Aorta (tissue), 5 donors: ENCODE results near the gene SLC6A18. TPM values are rescaled to one million over a fixed set of nuclear protein-coding genes. Genes with fewer than 3 reads are reported as not detected.

Experiments used
- ATAC-seq: fragments of 200-7000 bp; cut with Tn5 transposase; one replicate; pipeline ENCODE4 v1.9.1; 2022; ENCODE audit warnings: moderate library complexity; ENCODE audit not compliant: low FRiP score
- DNase-seq, 2 donors: peaks; one replicate each; pipeline ENCODE4 v3.0.0-alpha.2; 2020
- H3K27ac ChIP-seq, 2 donors: one replicate each; pipeline ENCODE4 v1.5.1; 2013; ENCODE audit warnings: low read length in 2 of 2, mild to moderate bottlenecking in 2 of 2, moderate library complexity in 2 of 2, control low read depth in 1 of 2, inconsistent platforms in 1 of 2, low read depth in 1 of 2
- H3K27me3 ChIP-seq, 2 donors: one replicate each; pipeline ENCODE4 v1.6.1; 2013; ENCODE audit warnings: control low read depth in 1 of 2, low read length in 1 of 2, mild to moderate bottlenecking in 1 of 2, moderate library complexity in 1 of 2; ENCODE audit not compliant: insufficient read depth in 2 of 2, control insufficient read depth in 1 of 2
- H3K36me3 ChIP-seq, 2 donors: one replicate each; pipeline ENCODE4 v1.6.1; 2013; ENCODE audit warnings: control low read depth in 1 of 2, low read length in 1 of 2, mild to moderate bottlenecking in 1 of 2; ENCODE audit not compliant: insufficient read depth in 2 of 2, control insufficient read depth in 1 of 2
- H3K4me1 ChIP-seq, 2 donors: one replicate each; pipeline ENCODE4 v1.6.1; 2013; ENCODE audit warnings: low read length in 2 of 2, control low read depth in 1 of 2, mild to moderate bottlenecking in 1 of 2, moderate library complexity in 1 of 2; ENCODE audit not compliant: insufficient read depth in 2 of 2, control insufficient read depth in 1 of 2
- H3K4me3 ChIP-seq, 2 donors: one replicate each; pipeline ENCODE4 v1.5.1; 2013; ENCODE audit warnings: low read length in 2 of 2, control low read depth in 1 of 2, mild to moderate bottlenecking in 1 of 2
- H3K9me3 ChIP-seq: one replicate; pipeline ENCODE4 v1.6.1; 2013; ENCODE audit warnings: mild to moderate bottlenecking, low read length; ENCODE audit not compliant: control insufficient read depth
- WGBS, 2 donors: extraction: QIAGEN DNeasy Blood & Tissue Kit; methylation state at CpG; one replicate each; pipeline ENCODE4 v1.1.7; 2013; 5-methylcytosine and 5-hydroxymethylcytosine counted together
- intact Hi-C, 2 donors: fragments of 100-400 bp; cut with DNase I; formaldehyde crosslinking; loops; one replicate each; pipeline versions ENCODE4 v1.14.2 to v1.15.0; 2022
- polyA plus RNA-seq, 2 donors: library from polyadenylated mRNA; stranded (reverse); fragments of 200-250 nt; gene quantifications; one replicate each; pipeline ENCODE4 v1.2.3, GENCODE V29; 2013
- total RNA-seq, 2 donors: library from RNA; stranded (reverse); fragmentation: NEBNext Ultra II Directional; extraction: Animal tissue kit (Norgen Biotek cat#: 25700); gene quantifications; one replicate each; pipeline ENCODE4 v1.2.1, GENCODE V29; 2021
- donor health status: healthy with polysubstance abuse.
- donor health status: Bipolar disorder and iron deficiency.
- donor health status: DM: no; HTN: no; CAD: no.
- donor health status: DM: no; HTN: no; CAD: no.
- donor health status: DM: yes; HTN: yes; CAD: no.

Gene SLC6A18
- total and polyA plus RNA-seq, 4 donors, result not detected

DNA sequence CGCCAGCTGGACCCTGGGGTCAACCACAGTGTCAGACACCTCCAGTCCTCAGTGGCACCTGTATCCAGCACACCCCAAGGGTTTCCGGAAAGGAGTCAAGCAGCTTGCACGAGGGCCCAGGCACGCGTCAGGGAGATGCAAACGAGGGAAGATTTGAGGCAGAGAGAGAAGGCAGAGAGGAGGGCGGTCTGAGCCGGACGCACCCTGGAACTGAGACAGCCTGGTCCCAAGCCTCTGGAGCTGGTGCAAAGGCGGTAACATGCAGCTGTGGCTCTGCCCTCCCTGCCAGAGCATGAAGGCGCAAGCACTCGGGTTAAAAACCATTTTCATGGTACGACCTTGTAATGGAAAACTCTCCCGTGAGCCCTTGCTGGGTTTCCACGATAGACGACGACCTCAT lies 32.2 kb downstream of the SLC6A18 start:
- no peaks in the 10 kb centered on the region for H3K4me1 ChIP-seq
- no peaks in the 10 kb centered on the region for H3K27me3 ChIP-seq
- H3K9me3 ChIP-seq, result peaks cover 4% of the 10 kb centered on the region
- ATAC-seq (no peak), DNase-seq (no peak)
- intact Hi-C loops, result no loop called here
- 81 to 84% methylated on average over 17 of the region's 17 CpGs for WGBS, 2 donors
- no peak overlapping the region for H3K27ac ChIP-seq
- H3K4me3 ChIP-seq, result no peak overlapping the region
- H3K36me3 ChIP-seq, result no peaks in the 10 kb centered on the region

- ATAC-seq (no peak), DNase-seq (no peak)
- 75 to 83% methylated on average over 13 of the region's 13 CpGs for WGBS, 2 donors
- no peaks in the 10 kb centered on the region for H3K4me1 ChIP-seq
- no peaks in the 10 kb centered on the region for H3K27me3 ChIP-seq
- no peak overlapping the region for H3K4me3 ChIP-seq
- peaks cover 5% of the 10 kb centered on the region for H3K9me3 ChIP-seq
- intact Hi-C loops, result no loop called here
- no peaks in the 10 kb centered on the region for H3K36me3 ChIP-seq
- H3K27ac ChIP-seq, result no peak overlapping the region
These were observed 32.7 kb downstream of the SLC6A18 start for GRCh38 chr5:1257841-1258240.

- H3K27ac ChIP-seq, result no peak overlapping the region
- H3K27me3 ChIP-seq, result no peaks in the 10 kb centered on the region
- H3K4me1 ChIP-seq, result no peaks in the 10 kb centered on the region
- WGBS, 2 donors, result 94 to 95% methylated on average over 23 of the region's 23 CpGs
- H3K9me3 ChIP-seq, result peaks cover 5% of the 10 kb centered on the region
- ATAC-seq (no peak), DNase-seq (no peak)
- no peak overlapping the region for H3K4me3 ChIP-seq
- intact Hi-C loops, result no loop called here
- H3K36me3 ChIP-seq, result no peaks in the 10 kb centered on the region
These were observed 34.8 kb downstream of the SLC6A18 start for GRCh38 chr5:1259806-1260480.

- Histone ChIP-seq H3K9me3 (peaks cover 5% of the 10 kb centered on the region), H3K36me3 (no peaks in the 10 kb centered on the region), H3K27me3 (no peaks in the 10 kb centered on the region), H3K27ac (no peak overlapping the region), H3K4me1 (no peaks in the 10 kb centered on the region), H3K4me3 (no peak overlapping the region)
- intact Hi-C loops, result no loop called here
- no peak for ATAC-seq
- WGBS, 2 donors, result 88 to 91% methylated on average over 10 of the region's 10 CpGs
- DNase-seq, result no peak
These were observed 36.5 kb downstream of the SLC6A18 start for GRCh38 chr5:1261643-1262042.

- Histone ChIP-seq H3K27ac (no peak overlapping the region), H3K9me3 (peaks cover 5% of the 10 kb centered on the region), H3K27me3 (no peaks in the 10 kb centered on the region), H3K36me3 (no peaks in the 10 kb centered on the region), H3K4me1 (no peaks in the 10 kb centered on the region), H3K4me3 (no peak overlapping the region)
- intact Hi-C loops, result no loop called here
- 83 to 92% methylated on average over 1 of the region's 1 CpG for WGBS, 2 donors
- no peak for DNase-seq
- no peak for ATAC-seq
These were observed 37.2 kb downstream of the SLC6A18 start for GRCh38 chr5:1262381-1262780.

DNA sequence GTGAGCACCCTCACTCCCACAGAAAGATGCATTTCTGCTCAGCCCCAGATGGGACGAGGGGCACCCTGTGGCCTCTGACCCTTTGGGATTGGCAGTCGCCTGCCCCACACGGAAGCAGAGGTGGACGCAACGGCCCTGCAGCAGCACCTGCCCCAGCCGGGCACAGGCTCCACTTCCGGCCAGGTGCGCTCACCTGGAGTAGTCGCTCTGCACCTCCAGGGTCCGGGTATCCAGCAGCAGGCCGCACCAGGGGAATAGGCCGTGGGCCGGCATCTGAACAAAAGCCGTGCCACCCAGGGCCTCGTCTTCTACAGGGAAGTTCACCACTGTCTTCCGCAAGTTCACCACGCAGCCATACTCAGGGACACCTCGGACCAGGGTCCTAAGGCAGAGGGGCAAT lies 39.0 kb downstream of the SLC6A18 start:
- 93% methylated on average over 18 of the region's 18 CpGs for WGBS, 2 donors
- no peaks in the 10 kb centered on the region for H3K4me1 ChIP-seq
- H3K36me3 ChIP-seq, result no peaks in the 10 kb centered on the region
- intact Hi-C loops, result no loop called here
- no peak overlapping the region for H3K4me3 ChIP-seq
- H3K27me3 ChIP-seq, result no peaks in the 10 kb centered on the region
- DNase-seq, result no peak
- no peak overlapping the region for H3K27ac ChIP-seq
- no peak for ATAC-seq
- peaks cover 5% of the 10 kb centered on the region for H3K9me3 ChIP-seq

- DNase-seq (no peak), ATAC-seq (no peak)
- H3K4me3 ChIP-seq, result no peak overlapping the region
- intact Hi-C loops, result no loop called here
- H3K27me3 ChIP-seq, result no peaks in the 10 kb centered on the region
- peaks cover 5% of the 10 kb centered on the region for H3K9me3 ChIP-seq
- no peak overlapping the region for H3K27ac ChIP-seq
- no peaks in the 10 kb centered on the region for H3K4me1 ChIP-seq
- no peaks in the 10 kb centered on the region for H3K36me3 ChIP-seq
- 77 to 79% methylated on average over 13 to 15 of the region's 15 CpGs for WGBS, 2 donors
These were observed 39.8 kb downstream of the SLC6A18 start for GRCh38 chr5:1265026-1265425.

DNA sequence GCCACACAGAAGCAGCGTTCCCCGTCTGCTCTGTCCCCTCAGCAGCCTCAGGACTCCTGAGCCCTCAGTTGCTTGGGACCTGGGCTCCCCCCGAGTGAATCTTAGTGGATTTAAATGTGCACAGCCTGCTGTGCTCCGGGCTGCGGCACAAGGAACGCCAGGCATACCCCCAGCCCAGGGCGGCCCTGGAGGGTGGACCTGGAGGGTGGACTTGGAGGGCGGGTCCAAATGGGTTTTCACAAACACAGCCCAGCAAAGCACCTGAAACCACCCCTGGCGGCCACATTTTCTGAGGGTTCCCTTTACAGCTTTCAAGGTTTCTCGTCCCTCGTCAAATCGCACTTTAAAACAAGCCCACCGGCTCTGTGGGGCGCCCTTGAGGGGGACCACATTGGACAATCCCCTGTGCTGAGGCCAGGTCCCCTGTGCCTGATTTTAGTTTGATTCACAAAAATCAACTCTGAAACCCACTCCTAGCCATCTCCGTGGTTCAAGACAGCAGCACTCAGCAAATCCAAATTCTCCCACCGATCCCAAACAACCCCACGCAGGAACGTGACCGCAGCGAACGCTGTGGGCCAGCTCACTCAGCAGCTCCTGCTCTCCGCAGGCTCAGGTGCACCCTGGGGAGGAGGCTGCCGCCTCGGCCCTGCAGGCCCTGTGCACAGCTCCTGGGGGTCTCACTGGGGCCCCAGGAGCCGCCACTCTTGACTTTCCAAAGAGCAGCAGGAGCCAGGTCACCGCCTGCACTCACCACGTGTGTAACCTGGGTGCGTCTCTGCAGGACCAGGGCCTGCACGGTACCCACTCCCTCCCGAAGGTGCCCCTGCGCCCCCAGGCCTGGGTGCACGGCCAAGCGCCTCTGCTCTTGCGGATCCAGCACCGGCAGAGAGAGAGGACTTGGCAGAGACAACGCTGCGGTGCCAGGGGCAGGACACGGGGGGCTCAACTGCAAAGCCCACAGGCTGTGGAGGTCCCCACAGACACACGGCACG lies 40.6 kb downstream of the SLC6A18 start:
- H3K4me3 ChIP-seq, result no peak overlapping the region
- H3K27ac ChIP-seq, result no peak overlapping the region
- intact Hi-C loops, result no loop called here
- H3K27me3 ChIP-seq, result no peaks in the 10 kb centered on the region
- WGBS, 2 donors, result 88 to 90% methylated on average over 40 of the region's 40 CpGs
- ATAC-seq (no peak), DNase-seq (no peak)
- H3K9me3 ChIP-seq, result peaks cover 5% of the 10 kb centered on the region
- H3K4me1 ChIP-seq, result no peaks in the 10 kb centered on the region
- H3K36me3 ChIP-seq, result no peaks in the 10 kb centered on the region

GRCh38 chr5:1266791-1267190 lies 41.6 kb downstream of the SLC6A18 start:
- ATAC-seq (no peak), DNase-seq (no peak)
- 84 to 85% methylated on average over 9 of the region's 9 CpGs for WGBS, 2 donors
- no peaks in the 10 kb centered on the region for H3K36me3 ChIP-seq
- no peak overlapping the region for H3K27ac ChIP-seq
- peaks cover 3% of the 10 kb centered on the region for H3K9me3 ChIP-seq
- H3K4me3 ChIP-seq, result no peak overlapping the region
- intact Hi-C loops, result no loop called here
- no peaks in the 10 kb centered on the region for H3K4me1 ChIP-seq
- H3K27me3 ChIP-seq, result no peaks in the 10 kb centered on the region
